ENCODE data around the gene ZMYND11. TPM values are rescaled to one million over a fixed set of nuclear protein-coding genes. Genes with fewer than 3 reads are reported as not detected.

ZMYND11 gene
- polyA plus RNA-seq, 1 of the 3 experiments (the other 2 are of a cell fraction), result 33.1 TPM

- no peak overlapping the region for H3K4me2 ChIP-seq
- no peak overlapping the region for H3K9ac ChIP-seq
- H3K9me2 ChIP-seq, result no peaks in the 10 kb centered on the region
- no peak overlapping the region for H2AFZ ChIP-seq (ENCODE audit: low read depth)
- peaks cover 28% of the 10 kb centered on the region for H4K20me1 ChIP-seq (ENCODE audit: insufficient read depth)
- peaks cover 67% of the 10 kb centered on the region for H3K79me2 ChIP-seq (ENCODE audit: insufficient read depth)
- H3K4me1 ChIP-seq (ENCODE audit: control insufficient read depth in 1 of 2, insufficient read depth in 2 of 2, low read depth in 1 of 2, low read length in 1 of 2), result peaks cover 0 to 7% of the 10 kb centered on the region in 2 experiments; a peak in 2 of 4 replicates
- no peak overlapping the region for H3K27ac ChIP-seq (ENCODE audit: low read depth in 2 of 2, low read length in 1 of 2)
- no peak for DNase-seq
- TF ChIP-seq YY1 (IDR thresholded peaks at IDR 0.05; ENCODE audit: low read depth) (no peak), FOXM1 (IDR thresholded peaks at IDR 0.05; ENCODE audit: low read depth) (no peak), CTCF (IDR thresholded peaks at IDR 0.05) (no peak), CHD2 (IDR thresholded peaks at IDR 0.05; ENCODE audit: low read length, partially characterized antibody) (no peak), TCF12 (IDR thresholded peaks at IDR 0.05) (no peak), SMC3 (IDR thresholded peaks at IDR 0.05; ENCODE audit: low read depth, low read length) (no peak), GATA2 (CRISPR knock-in tag; IDR thresholded peaks at IDR 0.05) (no peak), EZH2phosphoT487 (IDR thresholded peaks at IDR 0.05; ENCODE audit: borderline replicate concordance, low read depth) (no peak), TEAD4 (IDR thresholded peaks at IDR 0.05; ENCODE audit: borderline replicate concordance, insufficient read depth) (no peak), IRF3 (IDR thresholded peaks at IDR 0.05; ENCODE audit: low read depth, low read length) (no peak), POLR2AphosphoS5 (IDR thresholded peaks at IDR 0.05; ENCODE audit: low read depth, low read length) (no peak)
- no peaks in the 10 kb centered on the region for H3K27me3 ChIP-seq (ENCODE audit: insufficient read depth)
- ChIA-PET POLR2A (no interaction called here), CTCF (no interaction called here)
- peaks cover 33% of the 10 kb centered on the region for H3F3A ChIP-seq (replicated peaks; ENCODE audit: insufficient read depth)
- H3K4me3 ChIP-seq (ENCODE audit: low read depth in 2 of 2, low read length in 1 of 2), result no peak overlapping the region
- H3K36me3 ChIP-seq (replicated peaks in 1 of 2; ENCODE audit: control insufficient read depth in 1 of 2, insufficient read depth in 2 of 2, low read length in 1 of 2), result peaks cover 25 to 30% of the 10 kb centered on the region in 2 experiments
- H3K9me3 ChIP-seq, result 0 out of 2 replicates have a peak, but pooled peaks cover 2% of the 10 kb centered on the region
Observed at GRCh38 chr10:178723-179122, 43.5 kb downstream of the ZMYND11 start.

GRCh38 chr10:182441-183201 is 47.4 kb downstream of the ZMYND11 start:
- Histone ChIP-seq H3K9me3 (peaks cover 9% of the 10 kb centered on the region; the same call in 1 of the 2 replicates), H3K4me2 (no peak overlapping the region), H3K27me3 (ENCODE audit: insufficient read depth) (no peaks in the 10 kb centered on the region), H3K4me3 (ENCODE audit: low read depth in 2 of 2, low read length in 1 of 2) (no peak overlapping the region), H3K36me3 (replicated peaks in 1 of 2; ENCODE audit: control insufficient read depth in 1 of 2, insufficient read depth in 2 of 2, low read length in 1 of 2) (peaks cover 32 to 44% of the 10 kb centered on the region in 2 experiments), H3K79me2 (ENCODE audit: insufficient read depth) (peaks cover 68% of the 10 kb centered on the region), H3K27ac (ENCODE audit: low read depth in 2 of 2, low read length in 1 of 2) (peak overlapping the region in 1 of 2 experiments; percentile 45; a peak in 2 of 4 replicates), H2AFZ (ENCODE audit: low read depth) (no peak overlapping the region), H4K20me1 (ENCODE audit: insufficient read depth) (peaks cover 16% of the 10 kb centered on the region), H3K9ac (no peak overlapping the region), H3K4me1 (ENCODE audit: control insufficient read depth in 1 of 2, insufficient read depth in 2 of 2, low read depth in 1 of 2, low read length in 1 of 2) (peaks cover 0 to 7% of the 10 kb centered on the region in 2 experiments; a peak in 2 of 4 replicates), H3F3A (replicated peaks; ENCODE audit: insufficient read depth) (peaks cover 21% of the 10 kb centered on the region), H3K9me2 (no peaks in the 10 kb centered on the region)
- CTCF ChIA-PET, result no interaction called here
- WGBS (ENCODE audit: low lambda C conversion rate), result 95% methylated on average over 6 of the region's 6 CpGs
- DNase-seq, result no peak
- POLR2A ChIA-PET, result no interaction called here
- TF ChIP-seq FOXM1 (IDR thresholded peaks at IDR 0.05; ENCODE audit: low read depth) (no peak), RXRA (IDR thresholded peaks at IDR 0.05; ENCODE audit: borderline replicate concordance, low read depth) (no peak), SMC3 (IDR thresholded peaks at IDR 0.05; ENCODE audit: low read depth, low read length) (no peak), NRF1 (IDR thresholded peaks at IDR 0.05; ENCODE audit: low read depth, low read length) (no peak), RFX5 (IDR thresholded peaks at IDR 0.05; ENCODE audit: low read length) (no peak), USF2 (IDR thresholded peaks at IDR 0.05; ENCODE audit: borderline replicate concordance, low read depth, low read length) (no peak), CTCF (IDR thresholded peaks at IDR 0.05) (no peak), MEF2A (IDR thresholded peaks at IDR 0.05; ENCODE audit: borderline replicate concordance, low read depth) (no peak), GATA2 (CRISPR knock-in tag; IDR thresholded peaks at IDR 0.05) (no peak), SIN3A (IDR thresholded peaks at IDR 0.05; ENCODE audit: borderline replicate concordance, low read depth, low read length) (no peak), MAX (IDR thresholded peaks at IDR 0.05; ENCODE audit: low read depth) (no peak), ELF1 (IDR thresholded peaks at IDR 0.05) (no peak)

Data from SK-N-SH (cell line).